DND-41 (cell line): Measurements from ENCODE around the gene PUM2.

Experiments used
- ATAC-seq: fragments of 200-7000 bp; cut with Tn5 transposase; 3 replicates; pipeline ENCODE4 v1.9.1; 2021; ENCODE audit warnings: low read depth; ENCODE audit not compliant: insufficient read depth
- DNase-seq: peaks from one replicate; pipeline ENCODE4 v3.0.0-alpha.2; 2020
- H2AFZ ChIP-seq: 2 replicates; pipeline ENCODE4 v1.6.0; 2012; ENCODE audit warnings: low read depth, low read length
- H3K27ac ChIP-seq: 2 replicates; pipeline ENCODE4 v1.5.1; 2012; ENCODE audit warnings: low read length, inconsistent platforms
- H3K27me3 ChIP-seq: fragments of 200-600 bp; sonication (generic); 2 replicates; pipeline ENCODE4 v1.6.0; 2012; ENCODE audit warnings: low read length, mild to moderate bottlenecking, inconsistent platforms; ENCODE audit not compliant: insufficient read depth, poor library complexity
- H3K36me3 ChIP-seq: 2 replicates; pipeline ENCODE4 v1.5.1; 2012; ENCODE audit warnings: low read length, inconsistent platforms; ENCODE audit not compliant: insufficient read depth
- H3K4me1 ChIP-seq: 2 replicates; pipeline ENCODE4 v1.5.1; 2012; ENCODE audit warnings: mild to moderate bottlenecking, low read length; ENCODE audit not compliant: insufficient read depth
- H3K4me2 ChIP-seq: 2 replicates; pipeline ENCODE4 v1.6.0; 2012; ENCODE audit warnings: mild to moderate bottlenecking, moderate library complexity, low read length, inconsistent platforms; ENCODE audit not compliant: insufficient read depth
- H3K4me3 ChIP-seq, 2 experiments: fragments of 200-600 bp in 1 of 2; shearing (Covaris generic) in 1 of 2; 2 replicates each; pipeline ENCODE4 v1.5.1; 2012 to 2016; ENCODE audit warnings: inconsistent platforms in 2 of 2, low read length in 2 of 2, mild to moderate bottlenecking in 2 of 2, low read depth in 1 of 2, moderate library complexity in 1 of 2
- H3K79me2 ChIP-seq: 2 replicates; pipeline ENCODE4 v1.6.0; 2012; ENCODE audit warnings: low read length, inconsistent platforms; ENCODE audit not compliant: insufficient read depth
- H3K9ac ChIP-seq: 2 replicates; pipeline ENCODE4 v1.6.0; 2012; ENCODE audit warnings: low read depth, mild to moderate bottlenecking, inconsistent platforms, low read length, moderate library complexity
- H3K9me3 ChIP-seq: 2 replicates; pipeline ENCODE4 v1.5.1; 2012; ENCODE audit warnings: low read length, moderate library complexity, mild to moderate bottlenecking, inconsistent platforms; ENCODE audit not compliant: insufficient read depth, severe bottlenecking
- H4K20me1 ChIP-seq: 2 replicates; pipeline ENCODE4 v1.6.0; 2012; ENCODE audit warnings: low read length; ENCODE audit not compliant: insufficient read depth
- EZH2 ChIP-seq: IDR thresholded peaks from 3 replicates; pipeline ENCODE4 v1.6.1; 2012; ENCODE audit warnings: borderline replicate concordance, low read depth, mild to moderate bottlenecking, moderate library complexity, low read length, inconsistent platforms; ENCODE audit not compliant: severe bottlenecking
- TF ChIP-seq, protein P1 (sequence below): IDR thresholded peaks from 2 replicates; pipeline ENCODE4 v1.5.1; 2012; ENCODE audit warnings: borderline replicate concordance, low read length, moderate library complexity, mild to moderate bottlenecking; ENCODE audit not compliant: poor library complexity, severe bottlenecking; ENCODE audit errors: extremely low read depth

PUM2 gene

GRCh38 chr2:20227894-20228505 is 122.6 kb downstream of the PUM2 start:
- TF ChIP-seq, protein P1, sequence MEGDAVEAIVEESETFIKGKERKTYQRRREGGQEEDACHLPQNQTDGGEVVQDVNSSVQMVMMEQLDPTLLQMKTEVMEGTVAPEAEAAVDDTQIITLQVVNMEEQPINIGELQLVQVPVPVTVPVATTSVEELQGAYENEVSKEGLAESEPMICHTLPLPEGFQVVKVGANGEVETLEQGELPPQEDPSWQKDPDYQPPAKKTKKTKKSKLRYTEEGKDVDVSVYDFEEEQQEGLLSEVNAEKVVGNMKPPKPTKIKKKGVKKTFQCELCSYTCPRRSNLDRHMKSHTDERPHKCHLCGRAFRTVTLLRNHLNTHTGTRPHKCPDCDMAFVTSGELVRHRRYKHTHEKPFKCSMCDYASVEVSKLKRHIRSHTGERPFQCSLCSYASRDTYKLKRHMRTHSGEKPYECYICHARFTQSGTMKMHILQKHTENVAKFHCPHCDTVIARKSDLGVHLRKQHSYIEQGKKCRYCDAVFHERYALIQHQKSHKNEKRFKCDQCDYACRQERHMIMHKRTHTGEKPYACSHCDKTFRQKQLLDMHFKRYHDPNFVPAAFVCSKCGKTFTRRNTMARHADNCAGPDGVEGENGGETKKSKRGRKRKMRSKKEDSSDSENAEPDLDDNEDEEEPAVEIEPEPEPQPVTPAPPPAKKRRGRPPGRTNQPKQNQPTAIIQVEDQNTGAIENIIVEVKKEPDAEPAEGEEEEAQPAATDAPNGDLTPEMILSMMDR, result no peak
- no peak for TF ChIP-seq EZH2
- DNase-seq, result no peak
- H3K9ac ChIP-seq, result no peak overlapping the region

GRCh38 chr2:20226152-20226545 is 124.5 kb downstream of the PUM2 start:
- Histone ChIP-seq H3K27me3 (peaks cover 3% of the 10 kb centered on the region), H3K9me3 (no peaks in the 10 kb centered on the region), H2AFZ (no peak overlapping the region), H3K4me3 (no peak overlapping the region), H3K79me2 (no peaks in the 10 kb centered on the region), H3K4me2 (no peak overlapping the region), H3K36me3 (no peaks in the 10 kb centered on the region), H3K9ac (no peak overlapping the region), H3K4me1 (no peaks in the 10 kb centered on the region), H4K20me1 (no peaks in the 10 kb centered on the region), H3K27ac (no peak overlapping the region)
- no peak for DNase-seq
- ATAC-seq, result no peak
- TF ChIP-seq EZH2, result no peak
- TF ChIP-seq, protein P1, result no peak

More at GRCh38 chr2:20227894-20228505, 122.6 kb downstream of the PUM2 start:
- H3K79me2 ChIP-seq, result no peaks in the 10 kb centered on the region
- H3K4me1 ChIP-seq, result no peaks in the 10 kb centered on the region
- H4K20me1 ChIP-seq, result no peaks in the 10 kb centered on the region; the same call in 1 of the 2 replicates
- H3K9me3 ChIP-seq, result no peaks in the 10 kb centered on the region
- H3K27ac ChIP-seq, result no peak overlapping the region
- H3K4me2 ChIP-seq, result no peak overlapping the region
- H3K27me3 ChIP-seq, result peaks cover 3% of the 10 kb centered on the region
- H3K36me3 ChIP-seq, result no peaks in the 10 kb centered on the region
- H3K4me3 ChIP-seq, result no peak overlapping the region
- ATAC-seq, result no peak
- no peak overlapping the region for H2AFZ ChIP-seq

GRCh38 chr2:20225294-20226151 is 125.1 kb downstream of the PUM2 start:
- no peak overlapping the region for H3K27ac ChIP-seq
- ATAC-seq, result no peak
- H3K4me1 ChIP-seq, result no peaks in the 10 kb centered on the region
- no peaks in the 10 kb centered on the region for H3K27me3 ChIP-seq
- no peak for TF ChIP-seq EZH2
- TF ChIP-seq, protein P1, result no peak
- no peaks in the 10 kb centered on the region for H3K36me3 ChIP-seq
- no peak overlapping the region for H3K4me2 ChIP-seq
- no peaks in the 10 kb centered on the region for H3K9me3 ChIP-seq
- no peak for DNase-seq
- H3K79me2 ChIP-seq, result no peaks in the 10 kb centered on the region
- H2AFZ ChIP-seq, result no peak overlapping the region
- H3K4me3 ChIP-seq, result no peak overlapping the region
- H3K9ac ChIP-seq, result no peak overlapping the region
- H4K20me1 ChIP-seq, result no peaks in the 10 kb centered on the region
